Endothelial cell of umbilical vein (primary cell): ENCODE results near the gene DNMT3L.
"Not testable (repeated sequence)": the region's sequence is repeated elsewhere in the genome, so short reads cannot be mapped to it uniquely, and the experiment has no call there.

Experiments
- EZH2 ChIP-seq: IDR thresholded peaks from 2 replicates; pipeline ENCODE4 v1.6.1; 2012; ENCODE audit warnings: borderline replicate concordance, low read depth, mild to moderate bottlenecking, moderate library complexity, low read length, inconsistent platforms; ENCODE audit not compliant: severe bottlenecking
- FOS ChIP-seq: IDR thresholded peaks from 2 replicates; pipeline ENCODE4 v1.6.1; 2011; ENCODE audit warnings: mild to moderate bottlenecking, low read length, moderate library complexity, borderline replicate concordance; ENCODE audit not compliant: insufficient read depth
- GATA2 ChIP-seq: IDR thresholded peaks from 2 replicates; pipeline ENCODE4 v1.7.0; 2011; ENCODE audit warnings: low read depth, mild to moderate bottlenecking, moderate library complexity, mixed read lengths, low read length; ENCODE audit not compliant: insufficient read length, insufficient read depth
- JUN ChIP-seq: IDR thresholded peaks from 2 replicates; pipeline ENCODE4 v1.6.1; 2011; ENCODE audit warnings: borderline replicate concordance, low read depth; ENCODE audit not compliant: insufficient read length, insufficient read depth
- MAX ChIP-seq: IDR thresholded peaks from 2 replicates; pipeline ENCODE4 v1.6.1; 2011; ENCODE audit not compliant: insufficient read depth, insufficient read length
- MYC ChIP-seq: IDR thresholded peaks from one replicate; pipeline ENCODE4 v1.6.1; 2011; ENCODE audit warnings: mild to moderate bottlenecking, low read depth, low read length
- POLR2A ChIP-seq: IDR thresholded peaks from 2 replicates; pipeline ENCODE4 v1.6.1; 2012; ENCODE audit warnings: low read depth, mild to moderate bottlenecking, control low read depth, low read length
- POLR2AphosphoS5 ChIP-seq: IDR thresholded peaks from 2 replicates; pipeline ENCODE4 v1.6.1; 2012; ENCODE audit warnings: low read depth, mild to moderate bottlenecking, control low read depth, low read length, moderate library complexity; ENCODE audit not compliant: insufficient read depth
- TF ChIP-seq, protein P1 (sequence below), 2 donors: IDR thresholded peaks; 1 replicate in 1 of 2; 2 replicates in 1 of 2; pipeline ENCODE4 v1.5.1; 2011; ENCODE audit warnings: low read length in 2 of 2, mild to moderate bottlenecking in 2 of 2, moderate library complexity in 2 of 2, control low read depth in 1 of 2, inconsistent platforms in 1 of 2, low read depth in 1 of 2; ENCODE audit not compliant: insufficient read depth in 1 of 2; ENCODE audit errors: extremely low read depth in 1 of 2

DNA sequence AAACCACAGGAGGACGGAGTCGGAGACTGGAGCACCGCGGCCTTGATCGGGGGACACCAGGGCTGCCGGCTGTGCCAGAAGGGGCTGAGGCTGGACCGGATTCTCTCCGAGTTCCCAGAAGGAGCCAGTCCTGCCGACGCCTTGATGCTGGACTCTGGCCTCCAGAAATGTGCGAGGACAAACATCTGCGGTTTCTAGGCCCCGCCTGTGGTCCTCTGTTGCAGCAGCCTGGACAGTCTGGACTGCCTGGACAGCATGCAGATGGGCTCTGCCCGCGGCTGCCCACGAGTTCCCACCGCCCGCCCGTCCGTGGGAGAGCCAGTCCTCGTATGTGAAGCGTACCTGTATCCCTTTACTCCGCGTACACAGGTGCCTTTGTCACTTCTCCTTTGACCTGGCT is 55.5 kb downstream of the DNMT3L start:
- TF ChIP-seq, protein P1, sequence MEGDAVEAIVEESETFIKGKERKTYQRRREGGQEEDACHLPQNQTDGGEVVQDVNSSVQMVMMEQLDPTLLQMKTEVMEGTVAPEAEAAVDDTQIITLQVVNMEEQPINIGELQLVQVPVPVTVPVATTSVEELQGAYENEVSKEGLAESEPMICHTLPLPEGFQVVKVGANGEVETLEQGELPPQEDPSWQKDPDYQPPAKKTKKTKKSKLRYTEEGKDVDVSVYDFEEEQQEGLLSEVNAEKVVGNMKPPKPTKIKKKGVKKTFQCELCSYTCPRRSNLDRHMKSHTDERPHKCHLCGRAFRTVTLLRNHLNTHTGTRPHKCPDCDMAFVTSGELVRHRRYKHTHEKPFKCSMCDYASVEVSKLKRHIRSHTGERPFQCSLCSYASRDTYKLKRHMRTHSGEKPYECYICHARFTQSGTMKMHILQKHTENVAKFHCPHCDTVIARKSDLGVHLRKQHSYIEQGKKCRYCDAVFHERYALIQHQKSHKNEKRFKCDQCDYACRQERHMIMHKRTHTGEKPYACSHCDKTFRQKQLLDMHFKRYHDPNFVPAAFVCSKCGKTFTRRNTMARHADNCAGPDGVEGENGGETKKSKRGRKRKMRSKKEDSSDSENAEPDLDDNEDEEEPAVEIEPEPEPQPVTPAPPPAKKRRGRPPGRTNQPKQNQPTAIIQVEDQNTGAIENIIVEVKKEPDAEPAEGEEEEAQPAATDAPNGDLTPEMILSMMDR (IDR thresholded peaks at IDR 0.05; ENCODE audit: extremely low read depth in 1 of 2, insufficient read depth in 1 of 2, low read depth in 1 of 2, low read length in 2 of 2) = not testable (repeated sequence)
- not testable (repeated sequence) for TF ChIP-seq POLR2A, EZH2, POLR2AphosphoS5, JUN, GATA2, MAX, FOS, MYC
